Suprapubic skin (tissue), 4 donors: Measurements from ENCODE around the gene AFF1.
"Not testable (repeated sequence)": the region's sequence is repeated elsewhere in the genome, so short reads cannot be mapped to it uniquely, and the experiment has no call there.

Experiments used
- POLR2A ChIP-seq, 2 donors: fragments of 450-650 bp; IDR thresholded peaks; one replicate each; pipeline ENCODE4 v1.6.1; 2017; ENCODE audit warnings: antibody characterized with exemption in 2 of 2, mild to moderate bottlenecking in 2 of 2, moderate library complexity in 2 of 2
- POLR2AphosphoS5 ChIP-seq, 3 donors: sonication (generic); formaldehyde crosslinking; IDR thresholded peaks; one replicate each; pipeline ENCODE4 v1.6.1; 2017; ENCODE audit warnings: antibody characterized with exemption in 3 of 3
- TF ChIP-seq, protein P1 (sequence below), 2 donors: fragments of 200-600 bp in 1 of 2; fragments of 450-650 bp in 1 of 2; sonication (generic) in 1 of 2; IDR thresholded peaks; one replicate each; pipeline ENCODE4 v1.5.1; 2016 to 2019; ENCODE audit warnings: antibody characterized with exemption in 2 of 2, mild to moderate bottlenecking in 1 of 2, moderate library complexity in 1 of 2

DNA sequence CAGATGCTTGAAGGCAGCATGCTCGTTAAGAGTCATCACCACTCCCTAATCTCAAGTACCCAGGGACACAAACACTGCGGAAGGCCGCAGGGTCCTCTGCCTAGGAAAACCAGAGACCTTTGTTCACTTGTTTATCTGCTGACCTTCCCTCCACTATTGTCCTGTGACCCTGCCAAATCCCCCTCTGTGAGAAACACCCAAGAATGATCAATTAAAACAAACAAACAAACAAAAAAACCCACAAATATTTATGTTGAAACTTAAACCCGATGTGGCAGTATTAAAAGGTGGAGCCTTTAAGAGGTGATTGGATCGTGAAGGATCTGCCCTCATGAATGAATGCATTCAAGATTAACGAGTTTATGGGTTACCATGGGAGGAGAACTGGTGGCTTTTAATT lies 61.7 kb downstream of the AFF1 start:
- not testable (repeated sequence) for TF ChIP-seq POLR2AphosphoS5, POLR2A (IDR thresholded peaks at IDR 0.05)
- TF ChIP-seq, protein P1, sequence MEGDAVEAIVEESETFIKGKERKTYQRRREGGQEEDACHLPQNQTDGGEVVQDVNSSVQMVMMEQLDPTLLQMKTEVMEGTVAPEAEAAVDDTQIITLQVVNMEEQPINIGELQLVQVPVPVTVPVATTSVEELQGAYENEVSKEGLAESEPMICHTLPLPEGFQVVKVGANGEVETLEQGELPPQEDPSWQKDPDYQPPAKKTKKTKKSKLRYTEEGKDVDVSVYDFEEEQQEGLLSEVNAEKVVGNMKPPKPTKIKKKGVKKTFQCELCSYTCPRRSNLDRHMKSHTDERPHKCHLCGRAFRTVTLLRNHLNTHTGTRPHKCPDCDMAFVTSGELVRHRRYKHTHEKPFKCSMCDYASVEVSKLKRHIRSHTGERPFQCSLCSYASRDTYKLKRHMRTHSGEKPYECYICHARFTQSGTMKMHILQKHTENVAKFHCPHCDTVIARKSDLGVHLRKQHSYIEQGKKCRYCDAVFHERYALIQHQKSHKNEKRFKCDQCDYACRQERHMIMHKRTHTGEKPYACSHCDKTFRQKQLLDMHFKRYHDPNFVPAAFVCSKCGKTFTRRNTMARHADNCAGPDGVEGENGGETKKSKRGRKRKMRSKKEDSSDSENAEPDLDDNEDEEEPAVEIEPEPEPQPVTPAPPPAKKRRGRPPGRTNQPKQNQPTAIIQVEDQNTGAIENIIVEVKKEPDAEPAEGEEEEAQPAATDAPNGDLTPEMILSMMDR (IDR thresholded peaks at IDR 0.05): not testable (repeated sequence)
